Heart left ventricle (tissue), 16 donors: ENCODE results near the gene TAPBPL. TPM values are rescaled to one million over a fixed set of nuclear protein-coding genes. Genes with fewer than 3 reads are reported as not detected.

ENCODE experiments used
- ATAC-seq, 4 donors: fragments of 200-7000 bp; cut with Tn5 transposase; one replicate each; pipeline ENCODE4 v1.9.1; 2020 to 2022; ENCODE audit warnings: moderate library complexity in 4 of 4, mild to moderate bottlenecking in 3 of 4, moderate number of reproducible peaks in 1 of 4
- DNase-seq, 5 donors: peaks; one replicate each; pipeline ENCODE4 v3.0.0-alpha.2; 2020
- H3K27ac ChIP-seq, 12 donors: fragments of 200-600 bp; sonication (generic) in 4 of 12; one replicate each; pipeline versions ENCODE4 v1.5.0 to v1.8.0; 2016 to 2022; ENCODE audit warnings: mild to moderate bottlenecking in 2 of 12
- H3K27me3 ChIP-seq, 9 donors: fragments of 200-600 bp; sonication (generic) in 2 of 9; one replicate each; pipeline versions ENCODE4 v1.5.1 to v1.8.0; 2016 to 2022; ENCODE audit warnings: mild to moderate bottlenecking in 3 of 9
- H3K36me3 ChIP-seq, 9 donors: fragments of 200-600 bp; sonication (generic) in 2 of 9; one replicate each; pipeline versions ENCODE4 v1.5.0 to v1.8.0; 2018 to 2022; ENCODE audit warnings: mild to moderate bottlenecking in 2 of 9
- H3K4me1 ChIP-seq, 12 donors: fragments of 200-600 bp; sonication (generic) in 4 of 12; one replicate each; pipeline versions ENCODE4 v1.5.0 to v1.8.0; 2016 to 2022; ENCODE audit warnings: mild to moderate bottlenecking in 3 of 12
- H3K4me3 ChIP-seq, 12 donors: fragments of 200-600 bp; sonication (generic) in 4 of 12; one replicate each; pipeline versions ENCODE4 v1.5.0 to v1.8.0; 2017 to 2022; ENCODE audit warnings: mild to moderate bottlenecking in 9 of 12, moderate library complexity in 4 of 12
- H3K9me3 ChIP-seq, 12 donors: fragments of 200-600 bp; sonication (generic) in 4 of 12; one replicate each; pipeline versions ENCODE4 v1.5.0 to v1.8.0; 2016 to 2022; ENCODE audit warnings: mild to moderate bottlenecking in 1 of 12
- POLR2A ChIP-seq, 2 donors: fragments of 450-650 bp; IDR thresholded peaks; one replicate each; pipeline ENCODE4 v1.6.1; 2017; ENCODE audit warnings: antibody characterized with exemption in 2 of 2, mild to moderate bottlenecking in 2 of 2, moderate library complexity in 2 of 2
- WGBS, 4 donors: extraction: QIAGEN DNeasy Blood & Tissue Kit in 2 of 4; methylation state at CpG; one replicate each; pipeline versions ENCODE4 v1.1.5 to v1.1.7; 2013 to 2018; 5-methylcytosine and 5-hydroxymethylcytosine counted together
- intact Hi-C, 10 donors: fragments of 100-400 bp; cut with DNase I; formaldehyde crosslinking; loops; one replicate each; pipeline versions ENCODE4 v1.11.1 to v1.14.2; 2022
- polyA plus RNA-seq, 2 donors: library from polyadenylated mRNA; stranded (reverse); fragments of 200-250 nt; gene quantifications; one replicate each; pipeline ENCODE4 v1.2.3, GENCODE V29; 2013
- total RNA-seq, 9 donors: library from RNA; depleted of rRNA in 2 of 9; stranded (reverse); fragments of >200 nt in 2 of 9; fragmentation: NEBNext Ultra II Directional in 3 of 9; extraction: Animal tissue kit (Norgen Biotek cat#: 25700) in 3 of 9; gene quantifications; one replicate each; pipeline versions ENCODE4 v1.1.0 to v1.2.4, GENCODE V29; 2016 to 2023
- TF ChIP-seq, protein P1 (sequence below), 12 donors: fragments of 200-600 bp; sonication (generic) in 4 of 12; IDR thresholded peaks; one replicate each; pipeline versions ENCODE4 v1.5.0 to v1.8.0; 2018 to 2022; ENCODE audit warnings: antibody characterized with exemption in 12 of 12, mild to moderate bottlenecking in 5 of 12
- donor health status: ischemic (EF 13 %, LVEDD 7.1; RV severe dilation, severe dysfunction).
- donor health status: healthy with polysubstance abuse.
- donor health status: DM: no; HTN: yes; CAD: no.
- donor health status: DM: no; HTN: no; CAD: no.
- donor health status: ischemic (EF 25% LVEDD 6.9; RV normal size, moderate dysfunction).
- donor health status: ischemic (EF 25% LVEDD 5.7; RV mildly dilated, moderate dysfunction).
- donor health status: healthy.
- donor health status: DM: yes; HTN: yes; CAD: no.
- donor health status: ischemic (EF 35%, LVEDD 5.7; RV mildly dilated, moderate dysfunction).
- donor health status: nonischemic (EF 11% LVEDD 7.7; RV severe dilation, severe dysfunction).
- donor health status: DM: yes; HTN: yes; CAD: no.
- donor health status: PGD.
- donor health status: ischemic (EF 29% LVEDD 5.4; RV normal size, mild dysfunction).
- donor health status: nonischemic (EF 23%, LVEDD 6.1; RV moderate dilation, normal function).

The TAPBPL gene
- total and polyA plus RNA-seq, 11 donors = 5.4 to 55.6 (median 13.9) TPM

DNA sequence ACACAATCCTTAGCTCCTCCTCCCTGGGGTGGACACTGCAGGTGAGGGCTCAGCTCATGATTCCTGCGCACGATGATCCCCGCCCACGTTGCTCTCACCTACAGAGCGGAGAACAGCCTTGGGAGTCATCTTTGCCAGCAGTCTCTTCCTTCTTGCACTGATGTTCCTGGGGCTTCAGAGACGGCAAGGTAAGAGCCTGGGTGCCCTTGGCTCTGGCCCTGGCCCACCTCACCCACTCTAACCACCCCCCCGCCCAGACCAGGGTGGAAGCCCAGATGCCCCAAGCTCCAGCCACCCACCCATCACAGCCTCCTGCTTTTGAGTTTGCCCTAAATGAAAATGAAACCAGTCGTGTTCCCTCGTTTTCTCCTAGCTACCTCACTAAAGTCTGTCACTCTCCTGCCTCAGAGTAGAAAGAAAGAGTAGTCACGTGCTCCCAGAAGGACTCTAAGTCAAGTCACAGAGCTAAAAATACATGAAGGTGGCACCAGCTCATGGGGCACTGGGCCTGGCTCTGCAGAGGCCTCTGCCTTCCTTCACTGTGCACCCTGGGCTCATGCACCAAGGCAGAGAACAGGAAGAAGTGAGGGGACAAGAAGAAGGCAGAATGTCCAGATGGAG, 9.0 kb downstream of the TAPBPL start:
- intact Hi-C loops = loop anchor here in 4 of 10 donors (5.0 to 10.0 kb wide), 4 partner anchors 39 to 144 kb away; no protein-coding TSS in a partner anchor
- no peaks in the 10 kb centered on the region for H3K27me3 ChIP-seq
- no peaks in the 10 kb centered on the region for H3K9me3 ChIP-seq
- peak; percentile 78 to 79 (median 78) for ATAC-seq
- TF ChIP-seq POLR2A (IDR thresholded peaks at IDR 0.05) = no peak
- TF ChIP-seq, protein P1, sequence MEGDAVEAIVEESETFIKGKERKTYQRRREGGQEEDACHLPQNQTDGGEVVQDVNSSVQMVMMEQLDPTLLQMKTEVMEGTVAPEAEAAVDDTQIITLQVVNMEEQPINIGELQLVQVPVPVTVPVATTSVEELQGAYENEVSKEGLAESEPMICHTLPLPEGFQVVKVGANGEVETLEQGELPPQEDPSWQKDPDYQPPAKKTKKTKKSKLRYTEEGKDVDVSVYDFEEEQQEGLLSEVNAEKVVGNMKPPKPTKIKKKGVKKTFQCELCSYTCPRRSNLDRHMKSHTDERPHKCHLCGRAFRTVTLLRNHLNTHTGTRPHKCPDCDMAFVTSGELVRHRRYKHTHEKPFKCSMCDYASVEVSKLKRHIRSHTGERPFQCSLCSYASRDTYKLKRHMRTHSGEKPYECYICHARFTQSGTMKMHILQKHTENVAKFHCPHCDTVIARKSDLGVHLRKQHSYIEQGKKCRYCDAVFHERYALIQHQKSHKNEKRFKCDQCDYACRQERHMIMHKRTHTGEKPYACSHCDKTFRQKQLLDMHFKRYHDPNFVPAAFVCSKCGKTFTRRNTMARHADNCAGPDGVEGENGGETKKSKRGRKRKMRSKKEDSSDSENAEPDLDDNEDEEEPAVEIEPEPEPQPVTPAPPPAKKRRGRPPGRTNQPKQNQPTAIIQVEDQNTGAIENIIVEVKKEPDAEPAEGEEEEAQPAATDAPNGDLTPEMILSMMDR (IDR thresholded peaks at IDR 0.05) = no peak
- H3K27ac ChIP-seq = peak overlapping the region in 10 of 12 donors; percentile 24 to 84 (median 58)
- WGBS, 4 donors = 71 to 76% (median 75%) methylated on average over 10 of the region's 10 CpGs
- H3K4me1 ChIP-seq = peaks cover 0 to 65% (median 15%) of the 10 kb centered on the region in 12 donors
- peaks cover 0 to 97% (median 92%) of the 10 kb centered on the region in 9 donors for H3K36me3 ChIP-seq
- H3K4me3 ChIP-seq = peak overlapping the region in 1 of 12 donors; percentile 29
- no peak for DNase-seq

DNA sequence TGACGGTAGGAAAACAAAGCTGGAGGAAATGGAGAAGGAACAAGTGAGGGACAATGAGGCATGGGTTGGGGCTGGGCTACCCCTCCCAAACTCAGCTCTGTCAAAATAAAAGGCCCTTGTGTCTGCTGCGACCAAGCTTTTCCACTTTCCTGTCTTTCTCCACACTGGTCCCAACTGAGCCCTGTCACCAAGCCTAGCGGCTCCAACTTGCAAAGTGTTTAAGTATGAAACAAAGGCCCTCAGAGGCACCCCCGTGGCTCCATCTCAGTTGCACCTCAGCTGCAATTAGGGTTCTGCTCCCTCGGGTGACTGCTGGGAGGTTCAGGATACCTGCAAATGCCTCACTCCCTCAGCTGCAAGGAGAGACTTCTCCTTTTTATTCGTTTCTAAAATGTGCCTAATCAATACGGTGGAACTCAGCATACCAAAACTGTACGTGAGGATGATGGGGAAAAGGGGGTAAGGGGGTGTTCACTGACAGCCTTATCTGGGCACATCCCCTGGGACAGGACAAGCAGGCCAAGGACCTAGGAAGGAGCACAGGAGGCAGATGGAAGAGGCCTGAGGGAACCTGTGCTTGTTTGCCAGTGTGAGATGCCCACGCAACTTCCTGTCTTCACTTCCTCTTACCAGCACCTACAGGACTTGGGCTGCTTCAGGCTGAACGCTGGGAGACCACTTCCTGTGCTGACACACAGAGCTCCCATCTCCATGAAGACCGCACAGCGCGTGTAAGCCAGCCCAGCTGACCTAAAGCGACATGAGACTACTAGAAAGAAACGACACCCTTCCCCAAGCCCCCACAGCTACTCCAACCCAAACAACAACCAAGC, 9.8 kb downstream of the TAPBPL start:
- Histone ChIP-seq H3K4me1 (peaks cover 0 to 72% (median 15%) of the 10 kb centered on the region in 12 donors), H3K9me3 (no peaks in the 10 kb centered on the region), H3K36me3 (peaks cover 0 to 97% (median 92%) of the 10 kb centered on the region in 9 donors), H3K27ac (peak overlapping the region in 10 of 12 donors; percentile 24 to 84 (median 58)), H3K4me3 (peak overlapping the region in 1 of 12 donors; percentile 29), H3K27me3 (no peaks in the 10 kb centered on the region)
- DNase-seq (peak; percentile 44 to 71 (median 48)), ATAC-seq (peak in 3 of 4 donors; percentile 15 to 64 (median 23))
- intact Hi-C loops = loop anchor here in 4 of 10 donors (5.0 to 10.0 kb wide), 4 partner anchors 39 to 144 kb away; no protein-coding TSS in a partner anchor
- WGBS, 4 donors = 65 to 80% (median 68%) methylated on average over 15 of the region's 15 CpGs
- TF ChIP-seq, protein P1 (IDR thresholded peaks at IDR 0.05) = no peak
- no peak for TF ChIP-seq POLR2A (IDR thresholded peaks at IDR 0.05)

DNA sequence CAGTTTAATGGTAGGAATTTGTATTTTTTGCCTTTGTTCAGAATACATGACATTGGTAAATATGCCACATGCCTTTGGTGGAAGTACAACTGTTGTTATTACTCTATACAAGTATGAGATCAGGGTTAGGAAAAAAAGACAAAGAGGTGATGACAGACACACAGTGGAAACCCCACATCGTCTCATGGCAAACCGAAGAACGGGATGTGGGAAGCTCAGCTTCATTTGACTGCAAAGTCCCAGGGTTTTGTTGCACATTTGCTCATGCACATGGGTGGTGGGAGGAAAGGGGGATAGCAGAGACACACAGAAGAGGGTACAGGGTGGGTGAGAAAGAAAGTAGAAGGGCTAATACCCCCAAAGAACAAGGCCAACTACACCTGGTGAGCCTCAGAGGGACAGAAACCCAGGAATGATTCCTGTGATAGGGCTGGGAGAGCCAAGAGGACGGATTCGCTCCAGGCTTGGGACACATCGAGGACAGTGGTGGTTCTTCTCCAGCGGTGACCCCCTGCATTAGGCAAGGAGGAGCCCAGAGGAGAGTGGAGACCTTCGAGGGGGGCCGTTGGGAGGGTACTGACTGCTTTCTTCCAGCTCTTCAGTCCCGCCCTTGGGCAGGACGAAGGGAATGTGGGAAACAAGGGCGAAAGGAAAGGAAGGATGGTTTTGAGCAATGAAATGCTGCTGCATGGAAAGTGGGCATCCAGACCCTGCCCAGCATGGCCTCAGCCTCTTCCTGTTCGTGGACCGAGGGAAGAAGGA, 10.6 kb downstream of the TAPBPL start:
- no peak for TF ChIP-seq POLR2A (IDR thresholded peaks at IDR 0.05)
- TF ChIP-seq, protein P1 (IDR thresholded peaks at IDR 0.05) = no peak
- Histone ChIP-seq H3K9me3 (no peaks in the 10 kb centered on the region), H3K4me1 (peaks cover 0 to 76% (median 15%) of the 10 kb centered on the region in 12 donors), H3K27ac (peak overlapping the region in 6 of 12 donors; percentile 4 to 84 (median 65)), H3K36me3 (peaks cover 0 to 92% (median 84%) of the 10 kb centered on the region in 9 donors), H3K27me3 (no peaks in the 10 kb centered on the region), H3K4me3 (no peak overlapping the region)
- WGBS, 4 donors = 84 to 87% (median 86%) methylated on average over 14 of the region's 14 CpGs
- ATAC-seq = no peak
- no peak for DNase-seq
- intact Hi-C loops = loop anchor here in 4 of 10 donors (5.0 to 10.0 kb wide), 4 partner anchors 40 to 145 kb away; no protein-coding TSS in a partner anchor
